ENCODE results near the gene SERBP1.

SERBP1 gene

GRCh38 chr1:67476006-67476482 is 45.8 kb upstream of the SERBP1 start:
- ATAC-seq = no peak
- TF ChIP-seq ZFP3 (CRISPR knock-in tag; IDR thresholded peaks at IDR 0.05) (no peak), RARB (CRISPR knock-in tag; IDR thresholded peaks at IDR 0.05) (no peak), ISL1 (CRISPR knock-in tag; IDR thresholded peaks at IDR 0.05) (no peak), SNAI2 (CRISPR knock-in tag; IDR thresholded peaks at IDR 0.05) (no peak), ZNF8 (CRISPR knock-in tag; IDR thresholded peaks at IDR 0.05) (no peak), BACH2 (CRISPR knock-in tag; IDR thresholded peaks at IDR 0.05; ENCODE audit: borderline replicate concordance) (no peak), CSRNP3 (CRISPR knock-in tag; IDR thresholded peaks at IDR 0.05) (no peak), CSDC2 (CRISPR knock-in tag; IDR thresholded peaks at IDR 0.05) (no peak), ZNF565 (CRISPR knock-in tag; conservative IDR thresholded peaks at IDR 0.05; ENCODE audit: low read depth) (no peak), ZFP30 (CRISPR knock-in tag; IDR thresholded peaks at IDR 0.05) (no peak)
- TF ChIP-seq, protein P1, sequence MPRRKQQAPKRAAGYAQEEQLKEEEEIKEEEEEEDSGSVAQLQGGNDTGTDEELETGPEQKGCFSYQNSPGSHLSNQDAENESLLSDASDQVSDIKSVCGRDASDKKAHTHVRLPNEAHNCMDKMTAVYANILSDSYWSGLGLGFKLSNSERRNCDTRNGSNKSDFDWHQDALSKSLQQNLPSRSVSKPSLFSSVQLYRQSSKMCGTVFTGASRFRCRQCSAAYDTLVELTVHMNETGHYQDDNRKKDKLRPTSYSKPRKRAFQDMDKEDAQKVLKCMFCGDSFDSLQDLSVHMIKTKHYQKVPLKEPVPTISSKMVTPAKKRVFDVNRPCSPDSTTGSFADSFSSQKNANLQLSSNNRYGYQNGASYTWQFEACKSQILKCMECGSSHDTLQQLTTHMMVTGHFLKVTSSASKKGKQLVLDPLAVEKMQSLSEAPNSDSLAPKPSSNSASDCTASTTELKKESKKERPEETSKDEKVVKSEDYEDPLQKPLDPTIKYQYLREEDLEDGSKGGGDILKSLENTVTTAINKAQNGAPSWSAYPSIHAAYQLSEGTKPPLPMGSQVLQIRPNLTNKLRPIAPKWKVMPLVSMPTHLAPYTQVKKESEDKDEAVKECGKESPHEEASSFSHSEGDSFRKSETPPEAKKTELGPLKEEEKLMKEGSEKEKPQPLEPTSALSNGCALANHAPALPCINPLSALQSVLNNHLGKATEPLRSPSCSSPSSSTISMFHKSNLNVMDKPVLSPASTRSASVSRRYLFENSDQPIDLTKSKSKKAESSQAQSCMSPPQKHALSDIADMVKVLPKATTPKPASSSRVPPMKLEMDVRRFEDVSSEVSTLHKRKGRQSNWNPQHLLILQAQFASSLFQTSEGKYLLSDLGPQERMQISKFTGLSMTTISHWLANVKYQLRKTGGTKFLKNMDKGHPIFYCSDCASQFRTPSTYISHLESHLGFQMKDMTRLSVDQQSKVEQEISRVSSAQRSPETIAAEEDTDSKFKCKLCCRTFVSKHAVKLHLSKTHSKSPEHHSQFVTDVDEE (CRISPR knock-in tag; IDR thresholded peaks at IDR 0.05) = no peak

DNA sequence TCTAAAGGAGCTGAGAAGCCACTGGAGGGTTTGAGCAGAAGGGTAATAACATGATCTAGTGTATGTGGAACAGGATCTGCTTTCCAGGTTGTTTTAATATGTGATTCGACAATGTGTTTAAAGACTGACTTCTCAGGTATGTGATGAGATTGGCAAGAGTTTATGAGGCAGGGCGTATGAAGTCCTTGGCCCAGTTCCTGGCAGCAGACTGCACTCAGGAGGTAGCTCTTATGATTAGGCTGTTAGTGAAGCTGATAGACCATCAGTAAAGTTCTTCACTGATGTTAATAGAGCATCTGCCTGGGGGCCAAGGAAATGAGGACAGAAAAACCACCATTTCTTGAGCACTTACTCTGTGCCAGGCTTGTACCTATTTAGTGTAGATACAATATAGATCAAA is 41.9 kb upstream of the SERBP1 start:
- no peak for ATAC-seq
- TF ChIP-seq, protein P1 (CRISPR knock-in tag; IDR thresholded peaks at IDR 0.05) = no peak
- TF ChIP-seq ZFP30 (CRISPR knock-in tag; IDR thresholded peaks at IDR 0.05) (no peak), BACH2 (CRISPR knock-in tag; IDR thresholded peaks at IDR 0.05; ENCODE audit: borderline replicate concordance) (no peak), ZNF70 (CRISPR knock-in tag; IDR thresholded peaks at IDR 0.05) (no peak), ZNF8 (CRISPR knock-in tag; IDR thresholded peaks at IDR 0.05) (no peak), ESRRG (CRISPR knock-in tag; IDR thresholded peaks at IDR 0.05) (no peak), GLIS3 (CRISPR knock-in tag; IDR thresholded peaks at IDR 0.05) (no peak), ZNF565 (CRISPR knock-in tag; conservative IDR thresholded peaks at IDR 0.05; ENCODE audit: low read depth) (no peak), ZFP3 (CRISPR knock-in tag; IDR thresholded peaks at IDR 0.05) (no peak), ZC3H10 (CRISPR knock-in tag; IDR thresholded peaks at IDR 0.05) (no peak), CSRNP3 (CRISPR knock-in tag; IDR thresholded peaks at IDR 0.05) (no peak), TCF4 (CRISPR knock-in tag; IDR thresholded peaks at IDR 0.05; ENCODE audit: borderline replicate concordance) (no peak), PPARA (CRISPR knock-in tag; IDR thresholded peaks at IDR 0.05; ENCODE audit: borderline replicate concordance) (no peak), SNAI2 (CRISPR knock-in tag; IDR thresholded peaks at IDR 0.05) (no peak), TOX (CRISPR knock-in tag; IDR thresholded peaks at IDR 0.05; ENCODE audit: borderline replicate concordance) (no peak), ISL1 (CRISPR knock-in tag; IDR thresholded peaks at IDR 0.05) (no peak), ARNTL (CRISPR knock-in tag; IDR thresholded peaks at IDR 0.05; ENCODE audit: borderline replicate concordance, low read depth) (no peak)
- TF ChIP-seq, protein P2, sequence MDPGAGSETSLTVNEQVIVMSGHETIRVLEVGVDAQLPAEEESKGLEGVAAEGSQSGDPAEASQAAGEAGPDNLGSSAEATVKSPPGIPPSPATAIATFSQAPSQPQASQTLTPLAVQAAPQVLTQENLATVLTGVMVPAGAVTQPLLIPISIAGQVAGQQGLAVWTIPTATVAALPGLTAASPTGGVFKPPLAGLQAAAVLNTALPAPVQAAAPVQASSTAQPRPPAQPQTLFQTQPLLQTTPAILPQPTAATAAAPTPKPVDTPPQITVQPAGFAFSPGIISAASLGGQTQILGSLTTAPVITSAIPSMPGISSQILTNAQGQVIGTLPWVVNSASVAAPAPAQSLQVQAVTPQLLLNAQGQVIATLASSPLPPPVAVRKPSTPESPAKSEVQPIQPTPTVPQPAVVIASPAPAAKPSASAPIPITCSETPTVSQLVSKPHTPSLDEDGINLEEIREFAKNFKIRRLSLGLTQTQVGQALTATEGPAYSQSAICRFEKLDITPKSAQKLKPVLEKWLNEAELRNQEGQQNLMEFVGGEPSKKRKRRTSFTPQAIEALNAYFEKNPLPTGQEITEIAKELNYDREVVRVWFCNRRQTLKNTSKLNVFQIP (CRISPR knock-in tag; IDR thresholded peaks at IDR 0.05; ENCODE audit: borderline replicate concordance, low read depth) = no peak
- TF ChIP-seq, protein P3, sequence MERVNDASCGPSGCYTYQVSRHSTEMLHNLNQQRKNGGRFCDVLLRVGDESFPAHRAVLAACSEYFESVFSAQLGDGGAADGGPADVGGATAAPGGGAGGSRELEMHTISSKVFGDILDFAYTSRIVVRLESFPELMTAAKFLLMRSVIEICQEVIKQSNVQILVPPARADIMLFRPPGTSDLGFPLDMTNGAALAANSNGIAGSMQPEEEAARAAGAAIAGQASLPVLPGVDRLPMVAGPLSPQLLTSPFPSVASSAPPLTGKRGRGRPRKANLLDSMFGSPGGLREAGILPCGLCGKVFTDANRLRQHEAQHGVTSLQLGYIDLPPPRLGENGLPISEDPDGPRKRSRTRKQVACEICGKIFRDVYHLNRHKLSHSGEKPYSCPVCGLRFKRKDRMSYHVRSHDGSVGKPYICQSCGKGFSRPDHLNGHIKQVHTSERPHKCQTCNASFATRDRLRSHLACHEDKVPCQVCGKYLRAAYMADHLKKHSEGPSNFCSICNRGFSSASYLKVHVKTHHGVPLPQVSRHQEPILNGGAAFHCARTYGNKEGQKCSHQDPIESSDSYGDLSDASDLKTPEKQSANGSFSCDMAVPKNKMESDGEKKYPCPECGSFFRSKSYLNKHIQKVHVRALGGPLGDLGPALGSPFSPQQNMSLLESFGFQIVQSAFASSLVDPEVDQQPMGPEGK (CRISPR knock-in tag; IDR thresholded peaks at IDR 0.05; ENCODE audit: borderline replicate concordance) = no peak
